NCI-H1694 treated with DMSO at 0.1 percent for 48 hours (cell line): ENCODE data around the gene FST.

Experiments
- DNase-seq: peaks from one replicate; lab custom pipeline; 2025; lab: John Stamatoyannopoulos, UW

FST gene

GRCh38 chr5:53520813-53521212 is 40.4 kb downstream of the FST start:
- no peak for DNase-seq
